IMR-90 (cell line): Measurements from ENCODE around the gene ATF1. TPM values are rescaled to one million over a fixed set of nuclear protein-coding genes. Genes with fewer than 3 reads are reported as not detected.
"Not testable (repeated sequence)": the region's sequence is repeated elsewhere in the genome, so short reads cannot be mapped to it uniquely, and the experiment has no call there.

ENCODE experiments used
- ATAC-seq: fragments of 200-7000 bp; cut with Tn5 transposase; 2 replicates; pipeline ENCODE4 v1.9.1; 2020; ENCODE audit warnings: low read depth, mild to moderate bottlenecking, moderate library complexity
- BruUV-seq: library from RNA; stranded (reverse); fragments of 400-500 nt; replicated peaks from 2 replicates; lab custom pipeline; 2021; lab: Mats Ljungman, UMichigan
- CTCF ChIA-PET: fragments of 300-600 bp; formaldehyde crosslinking; extraction: SDS; loops from one replicate; lab custom pipeline; 2021; ENCODE audit warnings: antibody characterized with exemption; lab: Yijun Ruan, JAX
- POLR2A ChIA-PET: fragments of 300-600 bp; sonication (Branson Sonifier 250); formaldehyde crosslinking; loops from one replicate; lab custom pipeline; 2022; ENCODE audit warnings: antibody characterized with exemption; ENCODE audit not compliant: unreplicated experiment; lab: Charles Lee
- DNase-seq: peaks from one replicate; pipeline ENCODE4 v3.0.0; 2013
- H2AFZ ChIP-seq: replicated peaks from 2 replicates; pipeline ENCODE3; 2013; ENCODE audit warnings: low read length, mild to moderate bottlenecking; ENCODE audit not compliant: poor library complexity
- H2AK5ac ChIP-seq: 2 replicates; pipeline ENCODE4 v1.6.1; 2013; ENCODE audit warnings: low read depth, low read length, inconsistent platforms
- H2AK9ac ChIP-seq: replicated peaks from 2 replicates; pipeline ENCODE3; 2013; ENCODE audit warnings: mild to moderate bottlenecking, low read depth, low read length, moderate library complexity; ENCODE audit not compliant: poor library complexity
- H2BK120ac ChIP-seq: 2 replicates; pipeline ENCODE4 v1.6.1; 2013; ENCODE audit warnings: low read depth, low read length, inconsistent platforms
- H2BK15ac ChIP-seq: 3 replicates; pipeline ENCODE4 v1.6.1; 2013; ENCODE audit warnings: low read depth, low read length, inconsistent platforms
- H2BK20ac ChIP-seq: 2 replicates; pipeline ENCODE4 v1.6.1; 2013; ENCODE audit warnings: low read depth, mild to moderate bottlenecking, inconsistent platforms, low read length, moderate library complexity
- H2BK5ac ChIP-seq: 2 replicates; pipeline ENCODE4 v1.6.1; 2013; ENCODE audit warnings: mild to moderate bottlenecking, low read depth, low read length, inconsistent platforms; ENCODE audit not compliant: poor library complexity, severe bottlenecking
- H3K14ac ChIP-seq: replicated peaks from 2 replicates; pipeline ENCODE4 v1.6.1; 2013; ENCODE audit warnings: low read depth, low read length, inconsistent platforms
- H3K18ac ChIP-seq: 2 replicates; pipeline ENCODE4 v1.6.1; 2013; ENCODE audit warnings: low read depth, low read length, control low read depth
- H3K23ac ChIP-seq: 2 replicates; pipeline ENCODE4 v1.6.1; 2013; ENCODE audit warnings: low read depth, low read length, inconsistent platforms
- H3K27ac ChIP-seq: 2 replicates; pipeline ENCODE4 v1.5.1; 2013; ENCODE audit warnings: mild to moderate bottlenecking, control low read depth, low read length; ENCODE audit not compliant: insufficient read depth
- H3K27me3 ChIP-seq: 2 replicates; pipeline ENCODE4 v1.6.1; 2013; ENCODE audit warnings: low read length; ENCODE audit not compliant: control insufficient read depth, insufficient read depth
- H3K36me3 ChIP-seq: 2 replicates; pipeline ENCODE4 v1.6.1; 2013; ENCODE audit warnings: low read length, mixed read lengths; ENCODE audit not compliant: control insufficient read depth, insufficient read depth
- H3K4ac ChIP-seq: 2 replicates; pipeline ENCODE4 v1.6.1; 2013; ENCODE audit warnings: low read depth, low read length, inconsistent platforms
- H3K4me1 ChIP-seq: 2 replicates; pipeline ENCODE4 v1.6.1; 2013; ENCODE audit warnings: low read length, mixed read lengths; ENCODE audit not compliant: control insufficient read depth, insufficient read depth
- H3K4me2 ChIP-seq: 2 replicates; pipeline ENCODE4 v1.6.1; 2013; ENCODE audit warnings: low read depth, mild to moderate bottlenecking, control low read depth, low read length, moderate library complexity
- H3K4me3 ChIP-seq: 2 replicates; pipeline ENCODE4 v1.5.1; 2013; ENCODE audit warnings: low read depth, mild to moderate bottlenecking, control low read depth, low read length, moderate library complexity; ENCODE audit not compliant: insufficient read depth
- H3K56ac ChIP-seq: 2 replicates; pipeline ENCODE4 v1.6.1; 2013; ENCODE audit warnings: low read length, inconsistent platforms; ENCODE audit not compliant: insufficient read depth; ENCODE audit errors: extremely low read depth
- H3K79me1 ChIP-seq, 2 experiments: 2 replicates each; pipeline ENCODE4 v1.6.1; 2013; ENCODE audit warnings: low read length in 2 of 2, inconsistent platforms in 1 of 2, low read depth in 1 of 2
- H3K9ac ChIP-seq: 2 replicates; pipeline ENCODE4 v1.6.1; 2013; ENCODE audit warnings: low read depth, low read length, control low read depth
- H3K9me1 ChIP-seq: 2 replicates; pipeline ENCODE4 v1.6.1; 2013; ENCODE audit warnings: low read length, inconsistent platforms; ENCODE audit not compliant: insufficient read depth
- H3K9me3 ChIP-seq: 2 replicates; pipeline ENCODE4 v1.6.1; 2013; ENCODE audit warnings: low read length; ENCODE audit not compliant: control insufficient read depth, insufficient read depth
- H4K20me1 ChIP-seq: 2 replicates; pipeline ENCODE4 v1.6.1; 2013; ENCODE audit warnings: low read length, inconsistent platforms; ENCODE audit not compliant: insufficient read depth
- H4K5ac ChIP-seq: 2 replicates; pipeline ENCODE4 v1.6.1; 2013; ENCODE audit warnings: mild to moderate bottlenecking, low read depth, low read length, control low read depth
- H4K8ac ChIP-seq, 2 experiments: 2 replicates each; pipeline ENCODE4 v1.6.1; 2013; ENCODE audit warnings: low read depth in 2 of 2, low read length in 2 of 2, control low read depth in 1 of 2, inconsistent platforms in 1 of 2
- H4K91ac ChIP-seq: 2 replicates; pipeline ENCODE4 v1.6.1; 2013; ENCODE audit warnings: low read depth, low read length, inconsistent platforms; ENCODE audit not compliant: insufficient read depth
- WGBS, 2 experiments: methylation state at CpG; one replicate each; pipeline versions ENCODE4 v1.1.5 to v1.1.7; 2013; ENCODE audit warnings: missing lambda C conversion rate in 2 of 2; ENCODE audit not compliant: insufficient read length in 1 of 2; ENCODE audit errors: extremely low coverage in 2 of 2; 5-methylcytosine and 5-hydroxymethylcytosine counted together
- dilution Hi-C: fragments of 300-500 bp; cut with HindIII; formaldehyde crosslinking; loops from one replicate; pipeline ENCODE4 v1.14.3; 2018; ENCODE audit warnings: low sequenced_read_pairs; ENCODE audit not compliant: unreplicated experiment
- in situ Hi-C: fragments of 300-500 bp; cut with MboI; formaldehyde crosslinking; loops from 3 replicates; pipeline ENCODE4 v1.14.3; 2019; ENCODE audit warnings: low sequenced_read_pairs, inconsistent platforms, mixed read lengths
- intact Hi-C: fragments of 100-400 bp; cut with micrococcal nuclease; formaldehyde crosslinking; loops from 2 replicates; pipeline ENCODE4 v1.10.0; 2022
- polyA plus RNA-seq, 3 experiments: library from polyadenylated mRNA; depleted of rRNA; stranded (reverse); fragments of >200 nt; gene quantifications; 2 replicates each; pipeline ENCODE4 v1.2.3, GENCODE V29; 2012; ENCODE audit warnings: low replicate concordance in 1 of 3
- total RNA-seq: library from RNA; depleted of rRNA; stranded (reverse); fragments of >200 nt; gene quantifications from 2 replicates; pipeline ENCODE4 v1.2.3, GENCODE V29; 2012

The ATF1 gene
- total and polyA plus RNA-seq, 2 of the 4 experiments (the other 2 are of a cell fraction), result 20.6 to 24.0 TPM

DNA sequence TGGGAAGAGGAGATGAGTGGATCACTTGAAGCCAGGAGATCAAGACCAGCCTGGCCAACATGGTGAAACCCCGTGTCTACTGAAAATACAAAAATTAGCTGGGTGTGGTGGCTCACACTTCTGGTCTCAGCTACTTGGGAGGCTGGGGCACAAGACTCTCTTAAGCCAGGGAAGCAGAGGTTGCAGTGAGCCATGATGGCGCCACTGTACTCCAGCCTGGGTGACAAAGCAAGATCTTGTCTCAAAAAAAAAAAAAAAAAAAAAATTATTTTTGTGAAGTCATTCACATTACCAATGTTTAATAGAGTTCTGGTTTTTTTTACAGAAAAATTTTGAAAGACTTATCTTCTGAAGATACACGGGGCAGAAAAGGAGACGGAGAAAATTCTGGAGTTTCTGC, 45.2 kb downstream of the ATF1 start:
- H3K36me3 ChIP-seq, result peaks cover 19% of the 10 kb centered on the region
- in situ Hi-C loops, H3K4me2 ChIP-seq, H3K27ac ChIP-seq, H3K9me1 ChIP-seq, H4K20me1 ChIP-seq, H3K18ac ChIP-seq, H2BK15ac ChIP-seq, H2BK5ac ChIP-seq, H3K27me3 ChIP-seq, intact Hi-C loops, H2AFZ ChIP-seq, POLR2A ChIA-PET, H3K9me3 ChIP-seq, H4K8ac ChIP-seq, ATAC-seq, H3K4me1 ChIP-seq, H2BK20ac ChIP-seq, H2BK120ac ChIP-seq, H3K4me3 ChIP-seq, H2AK9ac ChIP-seq, H3K56ac ChIP-seq, CTCF ChIA-PET, H3K23ac ChIP-seq, H3K9ac ChIP-seq, H4K91ac ChIP-seq, H4K5ac ChIP-seq, dilution Hi-C loops, H3K4ac ChIP-seq, H2AK5ac ChIP-seq, H3K14ac ChIP-seq, DNase-seq, BruUV-seq: not testable (repeated sequence)
- 100% methylated on average over 1 of the region's 4 CpGs; no CpG with 5 or more reads in 1 of the 2 experiments for WGBS, 2 experiments
- H3K79me1 ChIP-seq, result peaks cover 7 to 15% of the 10 kb centered on the region in 2 experiments; a peak in 3 of 4 replicates

- not testable (repeated sequence) for BruUV-seq
Observed at GRCh38 chr12:50814921-50815320, 51.0 kb downstream of the ATF1 start.

More at GRCh38 chr12:50814921-50815320, 51.0 kb downstream of the ATF1 start:
- H4K91ac ChIP-seq, H3K4me2 ChIP-seq, intact Hi-C loops, ATAC-seq, H4K8ac ChIP-seq, H4K20me1 ChIP-seq, H3K9ac ChIP-seq, H3K9me3 ChIP-seq, H3K56ac ChIP-seq, H3K18ac ChIP-seq, H4K5ac ChIP-seq, H3K4me3 ChIP-seq, dilution Hi-C loops, DNase-seq, H3K27me3 ChIP-seq, H3K14ac ChIP-seq, H2BK120ac ChIP-seq, H3K4ac ChIP-seq, H3K4me1 ChIP-seq, H2AK5ac ChIP-seq, H2AFZ ChIP-seq, H3K27ac ChIP-seq, H3K23ac ChIP-seq, in situ Hi-C loops, H2BK15ac ChIP-seq, H2BK5ac ChIP-seq, H3K9me1 ChIP-seq, POLR2A ChIA-PET, H2BK20ac ChIP-seq, H2AK9ac ChIP-seq: not testable (repeated sequence)
- CTCF ChIA-PET, result interaction anchor here (0.6 to 1.5 kb wide), 4 partner anchors 25 to 572 kb away, joined by 3 read pairs; no protein-coding TSS in a partner anchor
- Histone ChIP-seq H3K36me3 (peaks cover 29% of the 10 kb centered on the region), H3K79me1 (peaks cover 3 to 10% of the 10 kb centered on the region in 2 experiments; a peak in 2 of 4 replicates)
- no CpG with 5 or more reads among the region's 7 CpGs for WGBS, 2 experiments
